GM21360 (cell line): ENCODE data around the gene SYT5.
A peak's percentile ranks its signal among the peaks of the same experiment; 100 is the strongest.
"Not testable (repeated sequence)": the region's sequence is repeated elsewhere in the genome, so short reads cannot be mapped to it uniquely, and the experiment has no call there.

ENCODE experiments used
- ATAC-seq: cut with Tn5 transposase; IDR thresholded peaks from one replicate; pipeline ENCODE4 v1.9.1; 2021; ENCODE audit warnings: mild to moderate bottlenecking, moderate library complexity; ENCODE audit not compliant: unreplicated experiment

Gene SYT5

GRCh38 chr19:55172318-55172717, 7.8 kb downstream of the SYT5 start:
- ATAC-seq = not testable (repeated sequence)

GRCh38 chr19:55171440-55171839, 8.6 kb downstream of the SYT5 start:
- ATAC-seq = no peak

GRCh38 chr19:55169136-55169535, 11.0 kb downstream of the SYT5 start:
- ATAC-seq = no peak

GRCh38 chr19:55166530-55167268, 13.4 kb downstream of the SYT5 start, which contains the start of gene DNAAF3:
DNAAF3 (minus strand) TSS chr19:55166613; CDS start chr19:55166413, 200 bp downstream.
- peak; percentile 89 for ATAC-seq

GRCh38 chr19:55165952-55166529, 14.0 kb downstream of the SYT5 start:
- peak; percentile 15 for ATAC-seq

GRCh38 chr19:55161571-55162322, 18.3 kb downstream of the SYT5 start:
- no peak for ATAC-seq

- ATAC-seq = no peak
These were observed 19.1 kb downstream of the SYT5 start for GRCh38 chr19:55160986-55161365.

- peak; percentile 74 for ATAC-seq
These were observed 19.7 kb downstream of the SYT5 start for GRCh38 chr19:55160128-55160985.

GRCh38 chr19:55158848-55159749, 21.0 kb downstream of the SYT5 start:
- ATAC-seq = no peak

- ATAC-seq = no peak
These were observed 21.7 kb downstream of the SYT5 start for GRCh38 chr19:55158423-55158822.

- no peak for ATAC-seq
These were observed 22.8 kb downstream of the SYT5 start, which contains the start of gene TNNI3 for GRCh38 chr19:55157064-55157908. TNNI3 (minus strand) TSS chr19:55157732; CDS start chr19:55157589, 143 bp downstream.

GRCh38 chr19:55156202-55157063, 23.7 kb downstream of the SYT5 start:
- no peak for ATAC-seq

GRCh38 chr19:55155784-55156183, 24.3 kb downstream of the SYT5 start:
- ATAC-seq = not testable (repeated sequence)

GRCh38 chr19:55153652-55154264, 26.3 kb downstream of the SYT5 start:
- no peak for ATAC-seq

- ATAC-seq = no peak
These were observed 28.1 kb downstream of the SYT5 start for GRCh38 chr19:55152017-55152416.

- ATAC-seq = no peak
These were observed 30.7 kb downstream of the SYT5 start, which contains the start of gene TNNT1 for GRCh38 chr19:55149078-55150003. TNNT1 (minus strand) TSS chr19:55149206; CDS start chr19:55147157, 2,049 bp downstream.
